Astrocyte (in vitro differentiated cells and primary cell): ENCODE results near the gene USP34. TPM values are rescaled to one million over a fixed set of nuclear protein-coding genes. Genes with fewer than 3 reads are reported as not detected.

ENCODE experiments used
- DNase-seq: peaks from one replicate; pipeline ENCODE4 v3.0.0-alpha.2; 2010; ENCODE audit warnings: low read depth
- FAIRE-seq: peaks from 2 replicates; lab custom pipeline; 2011; peaks lifted over from hg19 to GRCh38; lab: Jason Lieb, UNC
- H2AFZ ChIP-seq: 2 replicates; pipeline ENCODE4 v1.6.0; 2012; ENCODE audit warnings: low read depth, low read length, inconsistent platforms
- H3K27ac ChIP-seq: 2 replicates; pipeline ENCODE4 v1.5.1; 2011; ENCODE audit warnings: low read depth, low read length, inconsistent platforms
- H3K27me3 ChIP-seq: 2 replicates; pipeline ENCODE4 v1.6.0; 2011; ENCODE audit warnings: low read length, inconsistent platforms; ENCODE audit not compliant: insufficient read depth
- H3K36me3 ChIP-seq: 2 replicates; pipeline ENCODE4 v1.5.1; 2011; ENCODE audit warnings: low read length, inconsistent platforms; ENCODE audit not compliant: insufficient read depth
- H3K4me1 ChIP-seq: 2 replicates; pipeline ENCODE4 v1.5.1; 2011; ENCODE audit warnings: low read length, inconsistent platforms; ENCODE audit not compliant: insufficient read depth
- H3K4me2 ChIP-seq: 2 replicates; pipeline ENCODE4 v1.6.0; 2012; ENCODE audit warnings: low read length, inconsistent platforms
- H3K4me3 ChIP-seq: 2 replicates; pipeline ENCODE4 v1.5.1; 2011; ENCODE audit warnings: low read depth, mild to moderate bottlenecking, low read length, inconsistent platforms; ENCODE audit not compliant: insufficient read depth
- H3K79me2 ChIP-seq: 2 replicates; pipeline ENCODE4 v1.6.0; 2012; ENCODE audit warnings: mild to moderate bottlenecking, low read length, inconsistent platforms; ENCODE audit not compliant: insufficient read depth
- H3K9ac ChIP-seq: 2 replicates; pipeline ENCODE4 v1.6.0; 2012; ENCODE audit warnings: mild to moderate bottlenecking, low read length, inconsistent platforms
- H3K9me3 ChIP-seq: 2 replicates; pipeline ENCODE4 v1.5.1; 2012; ENCODE audit warnings: low read depth, mild to moderate bottlenecking, low read length, inconsistent platforms; ENCODE audit not compliant: insufficient read depth
- H4K20me1 ChIP-seq: 2 replicates; pipeline ENCODE4 v1.6.0; 2012; ENCODE audit warnings: low read length, inconsistent platforms; ENCODE audit not compliant: insufficient read depth
- H3K27ac Mint-ChIP-seq: one replicate; pipeline ENCODE4 v1.8.0; 2021; ENCODE audit warnings: mild to moderate bottlenecking, mixed read lengths; ENCODE audit not compliant: unreplicated experiment
- H3K27me3 Mint-ChIP-seq: one replicate; pipeline ENCODE4 v1.8.0; 2021; ENCODE audit warnings: low read depth, mixed read lengths; ENCODE audit not compliant: unreplicated experiment
- H3K36me3 Mint-ChIP-seq: one replicate; pipeline ENCODE4 v1.8.0; 2021; ENCODE audit warnings: low read depth, mixed read lengths; ENCODE audit not compliant: unreplicated experiment
- H3K4me1 Mint-ChIP-seq: one replicate; pipeline ENCODE4 v1.8.0; 2021; ENCODE audit warnings: low read depth, mixed read lengths; ENCODE audit not compliant: unreplicated experiment
- H3K4me3 Mint-ChIP-seq: one replicate; pipeline ENCODE4 v1.8.0; 2021; ENCODE audit warnings: mild to moderate bottlenecking, moderate library complexity, mixed read lengths; ENCODE audit not compliant: unreplicated experiment
- H3K9me3 Mint-ChIP-seq: one replicate; pipeline ENCODE4 v1.8.0; 2021; ENCODE audit warnings: mild to moderate bottlenecking, mixed read lengths; ENCODE audit not compliant: unreplicated experiment
- EZH2 ChIP-seq: IDR thresholded peaks from 2 replicates; pipeline ENCODE4 v1.6.1; 2012; ENCODE audit warnings: mild to moderate bottlenecking, low read length, inconsistent platforms; ENCODE audit not compliant: insufficient read depth
- total RNA-seq: library from RNA; stranded (reverse); gene quantifications from 2 replicates; pipeline ENCODE4 v1.2.1, GENCODE V29; 2021
- TF ChIP-seq, protein P1 (sequence below): IDR thresholded peaks from 2 replicates; pipeline ENCODE4 v1.5.1; 2011; ENCODE audit warnings: low read depth, mild to moderate bottlenecking, inconsistent platforms, low read length, moderate library complexity; ENCODE audit not compliant: insufficient read depth

The USP34 gene
- total RNA-seq, 1 donor from 2014 or later: 99.9 TPM

DNA sequence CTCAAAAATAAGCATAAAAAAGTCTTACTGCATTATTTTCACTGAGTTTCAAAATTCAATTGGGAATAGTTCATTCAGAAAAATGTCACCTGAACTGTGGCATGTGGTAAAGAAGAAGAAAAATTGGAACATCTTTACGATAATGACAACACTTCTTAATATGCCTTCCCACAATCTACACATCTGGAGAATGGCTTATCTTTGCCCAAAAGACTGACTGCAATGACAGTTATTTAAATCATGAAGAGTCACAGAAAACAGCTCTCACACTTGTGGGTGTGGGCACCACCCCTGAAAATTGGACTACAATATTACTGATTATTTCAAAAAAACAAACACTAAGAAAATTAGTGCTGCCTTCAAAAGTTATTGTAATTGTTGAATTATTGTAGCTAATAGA, 152.3 kb downstream of the USP34 start:
- Histone ChIP-seq H2AFZ (no peak overlapping the region), H3K27ac (no peak overlapping the region), H3K4me3 (no peak overlapping the region), H3K27me3 (no peaks in the 10 kb centered on the region), H3K79me2 (peaks cover 2% of the 10 kb centered on the region), H3K9me3 (no peaks in the 10 kb centered on the region), H3K36me3 (peaks cover 13% of the 10 kb centered on the region), H3K4me1 (no peaks in the 10 kb centered on the region), H4K20me1 (no peaks in the 10 kb centered on the region), H3K9ac (no peak overlapping the region), H3K4me2 (no peak overlapping the region)
- DNase-seq (no peak), FAIRE-seq (no peak)
- Mint-ChIP-seq H3K27me3 (no peaks in the 10 kb centered on the region), H3K4me3 (no peak overlapping the region), H3K27ac (no peak overlapping the region), H3K36me3 (peaks cover 11% of the 10 kb centered on the region), H3K4me1 (no peaks in the 10 kb centered on the region), H3K9me3 (no peaks in the 10 kb centered on the region)
- no peak for TF ChIP-seq EZH2
- TF ChIP-seq, protein P1, sequence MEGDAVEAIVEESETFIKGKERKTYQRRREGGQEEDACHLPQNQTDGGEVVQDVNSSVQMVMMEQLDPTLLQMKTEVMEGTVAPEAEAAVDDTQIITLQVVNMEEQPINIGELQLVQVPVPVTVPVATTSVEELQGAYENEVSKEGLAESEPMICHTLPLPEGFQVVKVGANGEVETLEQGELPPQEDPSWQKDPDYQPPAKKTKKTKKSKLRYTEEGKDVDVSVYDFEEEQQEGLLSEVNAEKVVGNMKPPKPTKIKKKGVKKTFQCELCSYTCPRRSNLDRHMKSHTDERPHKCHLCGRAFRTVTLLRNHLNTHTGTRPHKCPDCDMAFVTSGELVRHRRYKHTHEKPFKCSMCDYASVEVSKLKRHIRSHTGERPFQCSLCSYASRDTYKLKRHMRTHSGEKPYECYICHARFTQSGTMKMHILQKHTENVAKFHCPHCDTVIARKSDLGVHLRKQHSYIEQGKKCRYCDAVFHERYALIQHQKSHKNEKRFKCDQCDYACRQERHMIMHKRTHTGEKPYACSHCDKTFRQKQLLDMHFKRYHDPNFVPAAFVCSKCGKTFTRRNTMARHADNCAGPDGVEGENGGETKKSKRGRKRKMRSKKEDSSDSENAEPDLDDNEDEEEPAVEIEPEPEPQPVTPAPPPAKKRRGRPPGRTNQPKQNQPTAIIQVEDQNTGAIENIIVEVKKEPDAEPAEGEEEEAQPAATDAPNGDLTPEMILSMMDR: no peak

DNA sequence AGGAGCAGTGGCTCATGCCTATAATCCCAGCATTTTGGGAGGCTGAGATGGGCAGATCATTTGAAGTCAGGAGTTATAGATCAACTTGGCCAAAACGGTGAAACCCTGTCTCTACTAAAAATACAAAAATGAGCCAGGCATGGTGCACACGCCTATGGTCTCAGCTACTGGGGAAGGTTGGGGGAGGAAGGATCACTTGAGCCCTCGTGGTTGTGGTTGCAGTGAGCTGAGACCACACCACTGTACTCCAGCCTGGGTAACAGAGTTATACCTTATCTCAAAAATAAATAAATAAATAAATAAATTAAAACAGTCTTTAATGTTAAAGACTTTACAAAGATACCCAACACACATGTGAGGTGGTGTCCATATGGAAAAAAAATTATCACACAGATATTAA, 174.9 kb downstream of the USP34 start:
- no peaks in the 10 kb centered on the region for H3K27me3 Mint-ChIP-seq
- no peak for DNase-seq
- Histone ChIP-seq H3K79me2 (no peaks in the 10 kb centered on the region), H3K4me3 (no peak overlapping the region), H3K27ac (no peak overlapping the region), H3K36me3 (peaks cover 25% of the 10 kb centered on the region), H3K9me3 (no peaks in the 10 kb centered on the region), H3K27me3 (no peaks in the 10 kb centered on the region), H2AFZ (no peak overlapping the region), H3K4me2 (no peak overlapping the region), H3K4me1 (no peaks in the 10 kb centered on the region), H4K20me1 (no peaks in the 10 kb centered on the region), H3K9ac (no peak overlapping the region)
- no peak overlapping the region for H3K4me3 Mint-ChIP-seq
- no peak for FAIRE-seq
- peaks cover 8% of the 10 kb centered on the region for H3K36me3 Mint-ChIP-seq
- no peaks in the 10 kb centered on the region for H3K9me3 Mint-ChIP-seq
- TF ChIP-seq EZH2: no peak
- TF ChIP-seq, protein P1: no peak
- H3K4me1 Mint-ChIP-seq: no peaks in the 10 kb centered on the region
- no peak overlapping the region for H3K27ac Mint-ChIP-seq

DNA sequence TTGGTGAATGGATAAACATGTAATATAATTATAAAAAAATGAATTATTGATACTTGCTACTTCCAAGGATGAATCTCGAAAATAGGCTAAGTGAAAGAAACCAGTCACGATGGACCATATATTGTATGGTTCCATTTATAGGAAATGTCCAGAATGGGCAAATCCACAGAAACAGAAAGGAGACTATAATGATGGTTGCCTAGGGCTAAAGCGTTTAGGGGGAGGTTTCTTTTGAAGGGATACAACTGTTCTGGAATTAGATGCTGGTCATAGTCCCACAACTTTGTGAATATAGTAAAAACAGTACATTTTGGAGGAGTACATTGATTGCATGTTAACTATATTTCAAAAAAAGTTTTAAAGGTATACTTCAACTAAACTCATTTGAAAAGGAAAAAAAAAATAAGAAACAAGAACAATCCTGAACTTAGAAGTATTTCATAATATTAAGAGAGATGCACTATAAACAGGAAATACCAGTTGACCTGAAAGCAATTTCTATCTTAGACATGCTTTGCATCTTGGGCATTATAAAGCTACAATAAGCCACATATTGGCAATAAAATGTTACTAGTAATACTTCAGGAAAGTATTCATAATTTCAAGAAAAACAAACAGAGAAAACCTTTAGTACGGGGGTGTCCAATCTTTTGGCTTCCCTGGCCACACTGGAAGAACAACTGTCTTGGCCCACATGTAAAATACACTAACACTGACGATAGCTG, 178.9 kb downstream of the USP34 start:
- Mint-ChIP-seq H3K36me3 (peaks cover 8% of the 10 kb centered on the region), H3K27me3 (no peaks in the 10 kb centered on the region), H3K27ac (no peak overlapping the region), H3K9me3 (no peaks in the 10 kb centered on the region), H3K4me1 (peaks cover 2% of the 10 kb centered on the region), H3K4me3 (no peak overlapping the region)
- Histone ChIP-seq H3K9me3 (no peaks in the 10 kb centered on the region), H3K9ac (no peak overlapping the region), H3K4me2 (no peak overlapping the region), H3K4me1 (no peaks in the 10 kb centered on the region), H3K4me3 (no peak overlapping the region), H2AFZ (no peak overlapping the region), H3K36me3 (peaks cover 18% of the 10 kb centered on the region), H4K20me1 (no peaks in the 10 kb centered on the region), H3K79me2 (no peaks in the 10 kb centered on the region), H3K27me3 (no peaks in the 10 kb centered on the region), H3K27ac (no peak overlapping the region)
- TF ChIP-seq, protein P1: no peak
- FAIRE-seq: no peak
- no peak for DNase-seq
